Osteocyte (in vitro differentiated cells): Measurements from ENCODE around the gene TYK2. TPM values are rescaled to one million over a fixed set of nuclear protein-coding genes. Genes with fewer than 3 reads are reported as not detected.

ENCODE experiments used
- DNase-seq: peaks from one replicate; pipeline ENCODE4 v3.0.0; 2021; ENCODE audit warnings: mixed read lengths; ENCODE audit not compliant: unreplicated experiment; ENCODE audit errors: extremely low spot score
- H3K27ac Mint-ChIP-seq: one replicate; pipeline ENCODE4 v1.8.0; 2021; ENCODE audit warnings: mild to moderate bottlenecking, mixed read lengths; ENCODE audit not compliant: unreplicated experiment
- H3K27me3 Mint-ChIP-seq: one replicate; pipeline ENCODE4 v1.8.0; 2021; ENCODE audit warnings: mixed read lengths; ENCODE audit not compliant: unreplicated experiment
- H3K36me3 Mint-ChIP-seq: one replicate; pipeline ENCODE4 v1.8.0; 2021; ENCODE audit warnings: mixed read lengths; ENCODE audit not compliant: unreplicated experiment
- H3K4me1 Mint-ChIP-seq: one replicate; pipeline ENCODE4 v1.8.0; 2021; ENCODE audit warnings: mixed read lengths; ENCODE audit not compliant: unreplicated experiment
- H3K4me3 Mint-ChIP-seq: one replicate; pipeline ENCODE4 v1.8.0; 2021; ENCODE audit warnings: mild to moderate bottlenecking, moderate library complexity, mixed read lengths; ENCODE audit not compliant: unreplicated experiment
- H3K9me3 Mint-ChIP-seq: one replicate; pipeline ENCODE4 v1.8.0; 2021; ENCODE audit warnings: mixed read lengths; ENCODE audit not compliant: unreplicated experiment
- CTCF ChIP-seq: fragments of 200-600 bp; sonication (generic); IDR thresholded peaks from 2 replicates; pipeline ENCODE4 v1.5.0; 2021; ENCODE audit warnings: antibody characterized with exemption, mild to moderate bottlenecking, moderate library complexity
- total RNA-seq: library from RNA; stranded (reverse); gene quantifications from 2 replicates; pipeline ENCODE4 v1.2.1, GENCODE V29; 2021

TYK2 gene
- total RNA-seq, 1 donor from 2014 or later: 136 TPM

GRCh38 chr19:10393137-10393536 lies 12.8 kb upstream of the TYK2 start:
- DNase-seq: no peak
- TF ChIP-seq CTCF: no peak
- Mint-ChIP-seq H3K4me3 (no peak overlapping the region), H3K9me3 (no peaks in the 10 kb centered on the region), H3K27me3 (no peaks in the 10 kb centered on the region), H3K4me1 (no peaks in the 10 kb centered on the region), H3K27ac (no peak overlapping the region), H3K36me3 (peaks cover 19% of the 10 kb centered on the region)

GRCh38 chr19:10392120-10392519 lies 11.7 kb upstream of the TYK2 start:
- Mint-ChIP-seq H3K9me3 (no peaks in the 10 kb centered on the region), H3K27me3 (no peaks in the 10 kb centered on the region), H3K27ac (no peak overlapping the region), H3K4me1 (no peaks in the 10 kb centered on the region), H3K36me3 (peaks cover 19% of the 10 kb centered on the region), H3K4me3 (no peak overlapping the region)
- no peak for DNase-seq
- no peak for TF ChIP-seq CTCF

GRCh38 chr19:10390652-10391286 lies 10.4 kb upstream of the TYK2 start:
- H3K36me3 Mint-ChIP-seq: peaks cover 16% of the 10 kb centered on the region
- H3K4me1 Mint-ChIP-seq: no peaks in the 10 kb centered on the region
- peak overlapping the region; percentile 1 for H3K27ac Mint-ChIP-seq
- DNase-seq: no peak
- H3K9me3 Mint-ChIP-seq: no peaks in the 10 kb centered on the region
- no peaks in the 10 kb centered on the region for H3K27me3 Mint-ChIP-seq
- no peak overlapping the region for H3K4me3 Mint-ChIP-seq
- peak; percentile 82 for TF ChIP-seq CTCF

- Mint-ChIP-seq H3K27ac (no peak overlapping the region), H3K36me3 (peaks cover 10% of the 10 kb centered on the region), H3K4me1 (no peaks in the 10 kb centered on the region), H3K4me3 (no peak overlapping the region), H3K27me3 (no peaks in the 10 kb centered on the region), H3K9me3 (no peaks in the 10 kb centered on the region)
- no peak for DNase-seq
- peak; percentile 32 for TF ChIP-seq CTCF
Observed at GRCh38 chr19:10389863-10390262, 9.5 kb upstream of the TYK2 start.

- TF ChIP-seq CTCF: peak; percentile 91
- H3K4me3 Mint-ChIP-seq: no peak overlapping the region
- peaks cover 10% of the 10 kb centered on the region for H3K36me3 Mint-ChIP-seq
- no peaks in the 10 kb centered on the region for H3K27me3 Mint-ChIP-seq
- peak; percentile 94 for DNase-seq
- no peaks in the 10 kb centered on the region for H3K4me1 Mint-ChIP-seq
- H3K27ac Mint-ChIP-seq: no peak overlapping the region
- H3K9me3 Mint-ChIP-seq: no peaks in the 10 kb centered on the region
Observed at GRCh38 chr19:10388957-10389356, 8.6 kb upstream of the TYK2 start.
